GM21360 (cell line): ENCODE results near the gene STUB1.

Experiments used
- ATAC-seq: cut with Tn5 transposase; IDR thresholded peaks from one replicate; pipeline ENCODE4 v1.9.1; 2021; ENCODE audit warnings: mild to moderate bottlenecking, moderate library complexity; ENCODE audit not compliant: unreplicated experiment

STUB1 gene

GRCh38 chr16:643050-643368 is 37.2 kb upstream of the STUB1 start:
- no peak for ATAC-seq

- no peak for ATAC-seq
Observed at GRCh38 chr16:644556-644955, 35.7 kb upstream of the STUB1 start.

- no peak for ATAC-seq
Observed at GRCh38 chr16:645852-646678, 34.1 kb upstream of the STUB1 start.

GRCh38 chr16:646679-647172 is 33.5 kb upstream of the STUB1 start:
- ATAC-seq: no peak

- no peak for ATAC-seq
Observed at GRCh38 chr16:647173-647902, 32.9 kb upstream of the STUB1 start.

- no peak for ATAC-seq
Observed at GRCh38 chr16:648071-648780, 32.0 kb upstream of the STUB1 start.

GRCh38 chr16:648781-649589 is 31.2 kb upstream of the STUB1 start, which contains the start of gene WDR90:
TSS of gene WDR90 (plus strand) at chr16:649365. CDS start at chr16:649417, 52 bp downstream.
- ATAC-seq: peak; percentile 69

GRCh38 chr16:649631-650030 is 30.6 kb upstream of the STUB1 start:
- ATAC-seq: no peak

GRCh38 chr16:651844-652243 is 28.4 kb upstream of the STUB1 start:
- ATAC-seq: no peak

- ATAC-seq: no peak
Observed at GRCh38 chr16:652454-653305, 27.5 kb upstream of the STUB1 start.

GRCh38 chr16:654034-654433 is 26.2 kb upstream of the STUB1 start:
- no peak for ATAC-seq

- no peak for ATAC-seq
Observed at GRCh38 chr16:657487-657886, 22.7 kb upstream of the STUB1 start.

- ATAC-seq: no peak
Observed at GRCh38 chr16:658679-659571, 21.3 kb upstream of the STUB1 start.

GRCh38 chr16:659618-660017 is 20.6 kb upstream of the STUB1 start:
- no peak for ATAC-seq

GRCh38 chr16:660132-660458 is 20.1 kb upstream of the STUB1 start:
- ATAC-seq: no peak

GRCh38 chr16:660459-661183 is 19.6 kb upstream of the STUB1 start:
- peak; percentile 50 for ATAC-seq

GRCh38 chr16:661184-661821 is 18.9 kb upstream of the STUB1 start:
- no peak for ATAC-seq

- no peak for ATAC-seq
Observed at GRCh38 chr16:662095-662494, 18.1 kb upstream of the STUB1 start.
